OCI-LY1 (cell line): ENCODE measurements around the gene TK1.

Experiments used
- EZH2 ChIP-seq: fragments of 200-600 bp; sonication (generic), shearing (Covaris generic); IDR thresholded peaks from 2 replicates; pipeline ENCODE4 v1.8.0; 2017; ENCODE audit warnings: borderline replicate concordance, mixed run types, mild to moderate bottlenecking, antibody characterized with exemption, low read length, moderate library complexity, mixed read lengths
- TF ChIP-seq, protein P1 (sequence below): fragments of 200-600 bp; sonication (generic), shearing (Covaris generic); IDR thresholded peaks from 2 replicates; pipeline ENCODE4 v1.5.1; 2017; ENCODE audit warnings: mild to moderate bottlenecking, antibody characterized with exemption, low read length, moderate library complexity, mixed read lengths

DNA sequence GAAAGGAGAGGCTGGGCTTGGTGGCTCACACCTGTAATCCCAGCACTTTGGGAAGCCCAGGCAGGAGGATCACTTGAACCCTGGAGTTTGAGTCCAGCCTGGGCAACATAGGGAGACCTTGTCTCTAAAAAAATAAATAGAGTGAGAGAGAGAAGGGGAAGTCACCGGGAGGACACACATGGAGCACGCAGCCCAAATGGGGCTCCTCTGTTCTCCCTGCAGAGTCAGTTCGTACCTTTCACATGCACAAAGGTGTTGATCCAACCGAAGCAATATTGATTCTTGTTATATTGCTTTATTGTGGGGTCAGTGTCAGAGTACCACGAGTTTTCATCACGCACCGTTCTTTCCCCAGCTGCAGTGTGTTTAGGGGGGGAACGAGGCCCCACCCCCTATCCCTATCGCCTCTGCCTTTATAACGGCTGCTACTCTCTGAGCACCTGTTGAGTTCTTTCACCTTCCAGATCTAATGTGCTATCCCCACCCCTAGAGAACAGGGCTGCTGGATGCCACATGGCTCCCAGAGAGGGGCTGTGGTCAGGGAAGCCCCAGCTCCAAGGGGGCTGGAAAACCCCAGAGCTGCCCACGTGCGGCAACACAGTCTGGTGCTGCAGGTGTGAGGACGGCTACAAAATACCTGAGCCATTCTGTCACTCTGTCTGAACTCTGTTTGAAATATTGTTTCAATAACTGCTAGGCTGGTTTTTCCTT lies 43.6 kb upstream of the TK1 start:
- TF ChIP-seq, protein P1, sequence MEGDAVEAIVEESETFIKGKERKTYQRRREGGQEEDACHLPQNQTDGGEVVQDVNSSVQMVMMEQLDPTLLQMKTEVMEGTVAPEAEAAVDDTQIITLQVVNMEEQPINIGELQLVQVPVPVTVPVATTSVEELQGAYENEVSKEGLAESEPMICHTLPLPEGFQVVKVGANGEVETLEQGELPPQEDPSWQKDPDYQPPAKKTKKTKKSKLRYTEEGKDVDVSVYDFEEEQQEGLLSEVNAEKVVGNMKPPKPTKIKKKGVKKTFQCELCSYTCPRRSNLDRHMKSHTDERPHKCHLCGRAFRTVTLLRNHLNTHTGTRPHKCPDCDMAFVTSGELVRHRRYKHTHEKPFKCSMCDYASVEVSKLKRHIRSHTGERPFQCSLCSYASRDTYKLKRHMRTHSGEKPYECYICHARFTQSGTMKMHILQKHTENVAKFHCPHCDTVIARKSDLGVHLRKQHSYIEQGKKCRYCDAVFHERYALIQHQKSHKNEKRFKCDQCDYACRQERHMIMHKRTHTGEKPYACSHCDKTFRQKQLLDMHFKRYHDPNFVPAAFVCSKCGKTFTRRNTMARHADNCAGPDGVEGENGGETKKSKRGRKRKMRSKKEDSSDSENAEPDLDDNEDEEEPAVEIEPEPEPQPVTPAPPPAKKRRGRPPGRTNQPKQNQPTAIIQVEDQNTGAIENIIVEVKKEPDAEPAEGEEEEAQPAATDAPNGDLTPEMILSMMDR, result no peak
- no peak for TF ChIP-seq EZH2
